ENCODE results near the gene ECSIT. TPM values are rescaled to one million over a fixed set of nuclear protein-coding genes. Genes with fewer than 3 reads are reported as not detected.

The ECSIT gene
- total and polyA plus RNA-seq, 7 donors: 84.3 to 196 (median 113) TPM

DNA sequence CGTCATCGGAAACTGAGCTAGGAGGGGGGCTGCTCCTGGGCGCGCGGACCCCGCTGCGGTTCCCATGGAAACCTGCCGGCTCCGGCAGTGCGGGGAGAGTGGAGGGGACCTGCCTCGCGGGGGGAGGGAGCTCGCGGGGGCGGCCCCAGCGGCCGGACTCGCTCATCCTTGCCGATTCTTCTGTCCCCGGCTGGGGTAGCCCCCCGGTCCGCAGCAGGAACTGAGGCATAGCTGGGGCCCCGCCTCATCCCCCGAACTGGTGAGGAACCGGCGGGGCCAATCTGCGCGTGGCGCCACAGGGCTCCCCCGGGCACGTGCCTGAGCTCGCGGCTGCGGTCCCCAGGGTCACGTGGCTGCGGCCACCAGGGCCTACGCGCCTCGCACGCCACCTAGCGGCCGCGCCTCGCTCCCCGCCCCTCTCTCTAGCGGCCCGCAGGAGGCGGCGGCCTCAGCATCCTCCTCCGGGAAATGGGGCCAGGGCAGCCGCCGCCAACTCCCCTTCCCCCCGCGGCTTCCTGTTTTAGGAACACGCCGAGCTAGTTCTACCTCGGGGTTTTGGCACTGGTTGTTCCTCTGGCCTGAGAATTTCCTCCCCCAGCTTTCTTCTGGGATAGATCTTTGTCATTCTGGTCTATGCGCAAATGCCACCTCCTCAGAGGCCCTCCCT is 46.4 kb downstream of the ECSIT start:
- no peaks in the 10 kb centered on the region for H3K9me3 ChIP-seq
- peaks cover 0 to 16% of the 10 kb centered on the region in 2 donors for H3K36me3 ChIP-seq (ENCODE audit: insufficient read depth in 1 of 2, low read depth in 1 of 2)
- peak overlapping the region; percentile 57 for H3K4me3 ChIP-seq
- 3 to 6% (median 3%) methylated on average over 25 to 58 of the region's 58 CpGs for WGBS, 3 donors
- H3K4me1 ChIP-seq: peaks cover 14% of the 10 kb centered on the region
- intact Hi-C loops (cut with DNase I): loop anchor here (5.0 kb wide), 2 partner anchors 100 to 190 kb away; partner anchors contain the start of gene EPOR (in 1 of the 2)
- ATAC-seq (peak; percentile 85 to 93 (median 87)), DNase-seq (peak; percentile 84 to 92)
- peaks cover 0 to 62% (median 19%) of the 10 kb centered on the region in 3 donors for H3K27me3 ChIP-seq (ENCODE audit: insufficient read depth in 3 of 3, low read length in 2 of 3)
- H3K27ac ChIP-seq: no peak overlapping the region
- TF ChIP-seq CTCF (IDR thresholded peaks at IDR 0.05): peak; percentile 87

- peaks cover 0 to 62% (median 19%) of the 10 kb centered on the region in 3 donors for H3K27me3 ChIP-seq (ENCODE audit: insufficient read depth in 3 of 3, low read length in 2 of 3)
- 3% methylated on average over 43 to 50 of the region's 50 CpGs for whole genome bisulfite sequencing, 3 donors
Observed at GRCh38 chr19:11481534-11482383, 47.2 kb downstream of the ECSIT start.

GRCh38 chr19:11480715-11481533 is 48.0 kb downstream of the ECSIT start, which contains the start of gene ELAVL3:
TSS of gene ELAVL3 (minus strand) at chr19:11481046. CDS start at chr19:11480608, 438 bp downstream.
- intact Hi-C loops (cut with DNase I): loop anchor here (5.0 kb wide), 2 partner anchors 99 to 189 kb away; partner anchors contain the start of gene EPOR (in 1 of the 2)
- no peak within 1 kb of the TSS for H3K27ac ChIP-seq
- H3K36me3 ChIP-seq (ENCODE audit: insufficient read depth in 1 of 2, low read depth in 1 of 2): peaks cover 0 to 5% of the 10 kb centered on the region in 2 donors
- peaks cover 0 to 62% (median 19%) of the 10 kb centered on the region in 3 donors for H3K27me3 ChIP-seq (ENCODE audit: insufficient read depth in 3 of 3, low read length in 2 of 3)
- H3K4me3 ChIP-seq: peak within 1 kb of the TSS; percentile 57
- WGBS, 3 donors: 5 to 10% (median 7%) methylated on average over 33 to 77 of the region's 77 CpGs
- DNase-seq (no peak), ATAC-seq (no peak)
- peaks cover 14% of the 10 kb centered on the region for H3K4me1 ChIP-seq
- TF ChIP-seq CTCF (IDR thresholded peaks at IDR 0.05): no peak
- no peaks in the 10 kb centered on the region for H3K9me3 ChIP-seq

More at GRCh38 chr19:11481534-11482383, 47.2 kb downstream of the ECSIT start:
- H3K4me3 ChIP-seq: peak overlapping the region; percentile 57
- peaks cover 0 to 8% of the 10 kb centered on the region in 2 donors for H3K36me3 ChIP-seq (ENCODE audit: insufficient read depth in 1 of 2, low read depth in 1 of 2)
- intact Hi-C loops (cut with DNase I): loop anchor here (5.0 kb wide), 2 partner anchors 99 to 189 kb away; partner anchors contain the start of gene EPOR (in 1 of the 2)
- TF ChIP-seq CTCF (IDR thresholded peaks at IDR 0.05): no peak
- no peak overlapping the region for H3K27ac ChIP-seq
- ATAC-seq: peak; percentile 65 to 75 (median 72)
- no peaks in the 10 kb centered on the region for H3K9me3 ChIP-seq
- peak; percentile 76 to 83 for DNase-seq
- peaks cover 14% of the 10 kb centered on the region for H3K4me1 ChIP-seq
